A673 (cell line): ENCODE results near the gene ACTL10. TPM values are rescaled to one million over a fixed set of nuclear protein-coding genes. Genes with fewer than 3 reads are reported as not detected.
"Not testable (repeated sequence)": the region's sequence is repeated elsewhere in the genome, so short reads cannot be mapped to it uniquely, and the experiment has no call there.

Experiments used
- BruUV-seq: library from RNA; stranded (reverse); fragments of 400-500 nt; replicated peaks from 2 replicates; lab custom pipeline; 2021; lab: Mats Ljungman, UMichigan
- CTCF ChIA-PET: fragments of 300-600 bp; sonication (Branson Sonifier 250); formaldehyde crosslinking; loops from one replicate; lab custom pipeline; 2022; ENCODE audit warnings: antibody characterized with exemption; lab: Charles Lee
- POLR2A ChIA-PET: fragments of 300-600 bp; sonication (Branson Sonifier 250); formaldehyde crosslinking; loops from one replicate; lab custom pipeline; 2022; ENCODE audit warnings: antibody characterized with exemption; ENCODE audit not compliant: low non-redundant PET; lab: Charles Lee
- DNase-seq: peaks from one replicate; pipeline ENCODE4 v3.0.0-alpha.2; 2015; ENCODE audit warnings: low spot score
- H3K27ac ChIP-seq: fragments of 200-600 bp; sonication (generic); 2 replicates; pipeline ENCODE4 v1.5.1; 2016; ENCODE audit warnings: mixed run types, low read depth, mild to moderate bottlenecking, mixed read lengths, antibody characterized with exemption, low read length; ENCODE audit not compliant: poor library complexity, severe bottlenecking
- H3K27me3 ChIP-seq: fragments of 200-600 bp; sonication (generic); replicated peaks from 2 replicates; pipeline ENCODE4 v1.6.1; 2017; ENCODE audit warnings: mixed run types, low read depth, mild to moderate bottlenecking, mixed read lengths, antibody characterized with exemption, low read length; ENCODE audit not compliant: insufficient read depth, poor library complexity
- H3K36me3 ChIP-seq: fragments of 200-600 bp; sonication (generic); 2 replicates; pipeline ENCODE4 v1.6.1; 2016; ENCODE audit warnings: mixed run types, mild to moderate bottlenecking, mixed read lengths, antibody characterized with exemption, low read length; ENCODE audit not compliant: insufficient read depth, poor library complexity, severe bottlenecking
- H3K4me1 ChIP-seq: fragments of 200-600 bp; sonication (generic); 2 replicates; pipeline ENCODE4 v1.6.1; 2017; ENCODE audit warnings: mixed run types, mild to moderate bottlenecking, mixed read lengths, antibody characterized with exemption, low read length; ENCODE audit not compliant: insufficient read depth, poor library complexity, severe bottlenecking
- H3K4me3 ChIP-seq: fragments of 200-600 bp; sonication (generic); 2 replicates; pipeline ENCODE4 v1.5.1; 2016; ENCODE audit warnings: low read depth, mixed run types, mild to moderate bottlenecking, mixed read lengths, low read length; ENCODE audit not compliant: poor library complexity, severe bottlenecking
- H3K9me3 ChIP-seq: fragments of 200-600 bp; sonication (generic); 2 replicates; pipeline ENCODE4 v1.6.1; 2016; ENCODE audit warnings: mixed run types, low read depth, mild to moderate bottlenecking, mixed read lengths, antibody characterized with exemption, low read length; ENCODE audit not compliant: poor library complexity, severe bottlenecking
- CTCF ChIP-seq: fragments of 300-800, 200-600 bp; sonication (generic); conservative IDR thresholded peaks from 2 replicates; pipeline ENCODE4 v1.5.1; 2017; ENCODE audit warnings: low read depth, mild to moderate bottlenecking, antibody characterized with exemption, low read length, moderate library complexity, mixed read lengths
- EZH2 ChIP-seq: fragments of 200-600 bp; sonication (generic); IDR thresholded peaks from 2 replicates; pipeline ENCODE4 v1.6.1; 2017; ENCODE audit warnings: borderline replicate concordance, low read depth, mild to moderate bottlenecking, mixed read lengths, antibody characterized with exemption, low read length; ENCODE audit not compliant: poor library complexity, severe bottlenecking
- intact Hi-C: fragments of 100-400 bp; cut with micrococcal nuclease; formaldehyde crosslinking; loops from one replicate; pipeline ENCODE4 v1.10.0; 2022; ENCODE audit not compliant: unreplicated experiment
- total RNA-seq: library from RNA; stranded (reverse); gene quantifications from 2 replicates; pipeline ENCODE4 v1.2.3, GENCODE V29; 2021

The ACTL10 gene
- total RNA-seq, 1 experiment from 2014 or later: 0.47 TPM

GRCh38 chr20:33693741-33694638, 27.2 kb downstream of the ACTL10 start:
- ChIA-PET POLR2A (no interaction called here), CTCF (no interaction called here)
- intact Hi-C loops: no loop called here
- BruUV-seq: no TSS peak
- H3K4me1 ChIP-seq: no peaks in the 10 kb centered on the region
- H3K36me3 ChIP-seq: no peaks in the 10 kb centered on the region
- no peaks in the 10 kb centered on the region for H3K9me3 ChIP-seq
- no peak overlapping the region for H3K4me3 ChIP-seq
- DNase-seq: no peak
- TF ChIP-seq CTCF (no peak), EZH2 (no peak)
- H3K27ac ChIP-seq: no peak overlapping the region
- no peaks in the 10 kb centered on the region for H3K27me3 ChIP-seq

- no peak for TF ChIP-seq EZH2
- Histone ChIP-seq H3K9me3 (no peaks in the 10 kb centered on the region), H3K36me3 (no peaks in the 10 kb centered on the region), H3K27me3 (no peaks in the 10 kb centered on the region), H3K4me1 (no peaks in the 10 kb centered on the region), H3K27ac (no peak overlapping the region), H3K4me3 (no peak overlapping the region)
- DNase-seq: no peak
- no TSS peak for BruUV-seq
- intact Hi-C loops: no loop called here
- POLR2A ChIA-PET: no interaction called here
- CTCF ChIA-PET: no interaction called here
These were observed 27.9 kb downstream of the ACTL10 start for GRCh38 chr20:33694639-33695012.

- ChIA-PET CTCF (no interaction called here), POLR2A (no interaction called here)
- Histone ChIP-seq H3K27ac (no peak overlapping the region), H3K4me3 (no peak overlapping the region), H3K27me3 (no peaks in the 10 kb centered on the region), H3K36me3 (no peaks in the 10 kb centered on the region), H3K9me3 (no peaks in the 10 kb centered on the region), H3K4me1 (no peaks in the 10 kb centered on the region)
- DNase-seq: no peak
- intact Hi-C loops: no loop called here
- TF ChIP-seq CTCF (no peak), EZH2 (no peak)
- no TSS peak for BruUV-seq
These were observed 29.7 kb downstream of the ACTL10 start for GRCh38 chr20:33696448-33696847.

- no peak overlapping the region for H3K27ac ChIP-seq
- no peaks in the 10 kb centered on the region for H3K36me3 ChIP-seq
- H3K4me1 ChIP-seq: no peaks in the 10 kb centered on the region
- intact Hi-C loops: no loop called here
- CTCF ChIA-PET: no interaction called here
- POLR2A ChIA-PET: no interaction called here
- H3K9me3 ChIP-seq: no peaks in the 10 kb centered on the region
- BruUV-seq: no TSS peak
- no peak for DNase-seq
- TF ChIP-seq CTCF: no peak
- no peak for TF ChIP-seq EZH2
- no peaks in the 10 kb centered on the region for H3K27me3 ChIP-seq
- no peak overlapping the region for H3K4me3 ChIP-seq
These were observed 30.4 kb downstream of the ACTL10 start for GRCh38 chr20:33697129-33697528.

GRCh38 chr20:33698966-33699365, 32.2 kb downstream of the ACTL10 start:
- H3K27ac ChIP-seq, intact Hi-C loops, H3K27me3 ChIP-seq, H3K36me3 ChIP-seq, DNase-seq, H3K4me1 ChIP-seq, BruUV-seq, H3K4me3 ChIP-seq, CTCF ChIA-PET, H3K9me3 ChIP-seq, POLR2A ChIA-PET: not testable (repeated sequence)
